Gastroesophageal sphincter (tissue), 4 donors: ENCODE data around the gene IFITM5. TPM values are rescaled to one million over a fixed set of nuclear protein-coding genes. Genes with fewer than 3 reads are reported as not detected.
A peak's percentile ranks its signal among the peaks of the same experiment; 100 is the strongest.
"Not testable (repeated sequence)": the region's sequence is repeated elsewhere in the genome, so short reads cannot be mapped to it uniquely, and the experiment has no call there.

Experiments
- ATAC-seq: fragments of 150-250 bp; one replicate; pipeline ENCODE4 v1.9.1; 2016; ENCODE audit warnings: mild to moderate bottlenecking, moderate library complexity
- H3K27ac ChIP-seq, 4 donors: fragments of 200-600 bp; sonication (generic) in 3 of 4; 1 replicate in 3 of 4; 2 replicates in 1 of 4; pipeline ENCODE4 v1.5.1; 2016 to 2019
- H3K27me3 ChIP-seq: fragments of 200-600 bp; sonication (generic); one replicate; pipeline ENCODE4 v1.5.1; 2019
- H3K36me3 ChIP-seq, 2 donors: fragments of 200-600 bp; sonication (generic); one replicate each; pipeline ENCODE4 v1.5.1; 2019; ENCODE audit warnings: control low read depth in 1 of 2
- H3K4me1 ChIP-seq, 3 donors: fragments of 200-600 bp; sonication (generic); 1 replicate in 2 of 3; 2 replicates in 1 of 3; pipeline ENCODE4 v1.5.1; 2016 to 2019; ENCODE audit warnings: control low read depth in 2 of 3
- H3K4me3 ChIP-seq, 2 donors: fragments of 200-600 bp; sonication (generic); one replicate each; pipeline ENCODE4 v1.5.1; 2019; ENCODE audit warnings: mild to moderate bottlenecking in 1 of 2, moderate library complexity in 1 of 2
- H3K9me3 ChIP-seq, 3 donors: fragments of 200-600 bp; sonication (generic); one replicate each; pipeline ENCODE4 v1.5.1; 2017 to 2019; ENCODE audit warnings: control low read depth in 2 of 3
- EP300 ChIP-seq: sonication (generic); formaldehyde crosslinking; IDR thresholded peaks from one replicate; pipeline ENCODE4 v1.6.1; 2017; ENCODE audit warnings: antibody characterized with exemption, mild to moderate bottlenecking
- POLR2A ChIP-seq, 2 donors: fragments of 450-650 bp; IDR thresholded peaks; one replicate each; pipeline ENCODE4 v1.6.1; 2017; ENCODE audit warnings: antibody characterized with exemption in 2 of 2, mild to moderate bottlenecking in 2 of 2, moderate library complexity in 1 of 2
- POLR2AphosphoS5 ChIP-seq: sonication (generic); formaldehyde crosslinking; IDR thresholded peaks from one replicate; pipeline ENCODE4 v1.6.1; 2017; ENCODE audit warnings: antibody characterized with exemption
- WGBS, 2 donors: methylation state at CpG; one replicate each; pipeline ENCODE4 v1.1.5; 2018; ENCODE audit warnings: low coverage in 1 of 2; 5-methylcytosine and 5-hydroxymethylcytosine counted together
- total RNA-seq, 4 donors: library from RNA; depleted of rRNA; stranded (reverse); fragments of >200 nt; gene quantifications; one replicate each; pipeline ENCODE4 v1.1.0, GENCODE V29; 2016
- TF ChIP-seq, protein P1 (sequence below), 4 experiments: fragments of 200-600 bp in 2 of 4; fragments of 450-650 bp in 2 of 4; sonication (generic) in 1 of 4; IDR thresholded peaks; one replicate each; pipeline ENCODE4 v1.5.1; 2017 to 2019; ENCODE audit warnings: antibody characterized with exemption in 4 of 4, mild to moderate bottlenecking in 2 of 4, moderate library complexity in 2 of 4

IFITM5 gene
- total RNA-seq, 4 donors from 2014 or later: not detected

- H3K27me3 ChIP-seq, H3K9me3 ChIP-seq, H3K36me3 ChIP-seq: not testable (repeated sequence)
- Histone ChIP-seq H3K4me1 (peaks cover 0 to 66% (median 20%) of the 10 kb centered on the region in 3 donors), H3K4me3 (peak within 1 kb of the TSS; percentile 16 to 58), H3K27ac (peak within 1 kb of the TSS; percentile 6 to 94 (median 84))
- peak; percentile 79 for ATAC-seq
- peak; percentile 90 for TF ChIP-seq POLR2AphosphoS5
- TF ChIP-seq POLR2A (IDR thresholded peaks at IDR 0.05): peak; percentile 36 to 63
- WGBS, 2 donors: 39% methylated on average over 4 of the region's 28 CpGs; no CpG with 5 or more reads in 1 of the 2 donors
These were observed 8.7 kb upstream of the IFITM5 start, which contains the start of gene IFITM2 for GRCh38 chr11:307766-308708. Gene IFITM2, plus strand, starts transcription at chr11:307816. Its CDS starts 377 bp downstream, at chr11:308193.

DNA sequence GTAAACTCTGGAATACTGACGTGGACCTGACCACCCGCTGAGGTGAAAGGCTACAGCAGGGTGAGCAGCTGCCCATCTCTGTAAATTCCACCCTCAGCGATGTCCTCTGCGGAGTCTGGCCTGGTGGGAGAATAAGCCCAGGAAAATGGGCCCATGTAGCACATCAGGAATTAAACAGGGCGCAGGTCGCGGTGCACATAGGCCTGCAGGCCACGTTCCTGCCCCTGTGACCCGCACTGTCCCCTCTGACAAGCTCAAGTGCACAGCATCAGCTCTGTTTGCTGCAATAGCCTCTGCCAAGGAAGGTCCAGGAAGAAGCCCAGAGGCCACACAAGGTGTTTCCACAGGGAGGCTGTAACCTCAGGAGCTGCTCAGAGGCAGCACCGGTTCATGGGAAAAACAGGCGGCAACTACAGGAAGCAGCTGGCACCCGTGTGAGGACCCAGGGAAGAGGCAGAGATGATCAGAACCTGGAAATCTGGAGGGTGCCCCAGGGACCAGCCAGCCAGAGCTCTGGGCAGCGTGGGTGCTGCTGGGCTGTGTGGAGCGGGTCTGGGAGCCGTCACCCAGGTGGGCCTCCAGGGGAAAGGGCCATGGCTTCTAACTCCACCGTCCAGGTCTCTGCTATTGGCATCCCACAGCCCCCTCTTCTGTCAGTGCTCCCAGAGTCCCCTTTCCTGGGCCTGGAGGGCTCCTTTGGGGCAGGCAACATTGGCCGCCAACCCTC is 7.5 kb upstream of the IFITM5 start:
- H3K4me1 ChIP-seq: peaks cover 0 to 54% (median 20%) of the 10 kb centered on the region in 3 donors
- H3K36me3 ChIP-seq: no peaks in the 10 kb centered on the region
- H3K27ac ChIP-seq: peak overlapping the region; percentile 6 to 94 (median 80)
- H3K27me3 ChIP-seq: no peaks in the 10 kb centered on the region
- no peak for ATAC-seq
- no peaks in the 10 kb centered on the region for H3K9me3 ChIP-seq
- no peak overlapping the region for H3K4me3 ChIP-seq
- no peak for TF ChIP-seq POLR2AphosphoS5
- no peak for TF ChIP-seq EP300
- no peak for TF ChIP-seq POLR2A (IDR thresholded peaks at IDR 0.05)
- TF ChIP-seq, protein P1, sequence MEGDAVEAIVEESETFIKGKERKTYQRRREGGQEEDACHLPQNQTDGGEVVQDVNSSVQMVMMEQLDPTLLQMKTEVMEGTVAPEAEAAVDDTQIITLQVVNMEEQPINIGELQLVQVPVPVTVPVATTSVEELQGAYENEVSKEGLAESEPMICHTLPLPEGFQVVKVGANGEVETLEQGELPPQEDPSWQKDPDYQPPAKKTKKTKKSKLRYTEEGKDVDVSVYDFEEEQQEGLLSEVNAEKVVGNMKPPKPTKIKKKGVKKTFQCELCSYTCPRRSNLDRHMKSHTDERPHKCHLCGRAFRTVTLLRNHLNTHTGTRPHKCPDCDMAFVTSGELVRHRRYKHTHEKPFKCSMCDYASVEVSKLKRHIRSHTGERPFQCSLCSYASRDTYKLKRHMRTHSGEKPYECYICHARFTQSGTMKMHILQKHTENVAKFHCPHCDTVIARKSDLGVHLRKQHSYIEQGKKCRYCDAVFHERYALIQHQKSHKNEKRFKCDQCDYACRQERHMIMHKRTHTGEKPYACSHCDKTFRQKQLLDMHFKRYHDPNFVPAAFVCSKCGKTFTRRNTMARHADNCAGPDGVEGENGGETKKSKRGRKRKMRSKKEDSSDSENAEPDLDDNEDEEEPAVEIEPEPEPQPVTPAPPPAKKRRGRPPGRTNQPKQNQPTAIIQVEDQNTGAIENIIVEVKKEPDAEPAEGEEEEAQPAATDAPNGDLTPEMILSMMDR (IDR thresholded peaks at IDR 0.05): no peak
- 86% methylated on average over 4 of the region's 17 CpGs; no CpG with 5 or more reads in 1 of the 2 donors for WGBS, 2 donors

DNA sequence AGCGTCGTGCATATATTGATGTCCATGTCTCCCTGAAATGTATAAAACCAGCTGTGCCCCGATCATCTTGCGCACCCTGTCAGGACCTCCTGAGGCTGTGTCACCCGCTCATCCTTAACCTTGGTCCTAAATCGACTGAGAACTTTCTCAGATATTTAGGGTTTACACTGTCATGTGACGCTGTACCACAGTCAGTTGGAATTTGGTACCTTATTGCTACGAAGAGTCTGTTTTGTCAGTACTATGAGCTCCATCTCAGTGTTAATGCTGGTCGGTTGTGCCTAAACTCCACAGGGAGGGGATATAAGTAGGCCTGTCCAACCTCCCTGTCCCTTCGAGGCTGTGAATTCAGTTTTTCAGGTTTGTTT is 6.5 kb upstream of the IFITM5 start:
- Histone ChIP-seq H3K4me1 (peaks cover 0 to 52% (median 20%) of the 10 kb centered on the region in 3 donors), H3K27me3 (peaks cover 6% of the 10 kb centered on the region), H3K27ac (peak overlapping the region in 3 of 4 donors; percentile 72 to 94 (median 87)), H3K9me3 (no peaks in the 10 kb centered on the region), H3K36me3 (no peaks in the 10 kb centered on the region), H3K4me3 (no peak overlapping the region)
- TF ChIP-seq POLR2AphosphoS5 (no peak), EP300 (no peak), POLR2A (IDR thresholded peaks at IDR 0.05) (no peak)
- TF ChIP-seq, protein P1 (IDR thresholded peaks at IDR 0.05): no peak
- 78 to 84% methylated on average over 5 to 10 of the region's 10 CpGs for WGBS, 2 donors
- ATAC-seq: no peak

DNA sequence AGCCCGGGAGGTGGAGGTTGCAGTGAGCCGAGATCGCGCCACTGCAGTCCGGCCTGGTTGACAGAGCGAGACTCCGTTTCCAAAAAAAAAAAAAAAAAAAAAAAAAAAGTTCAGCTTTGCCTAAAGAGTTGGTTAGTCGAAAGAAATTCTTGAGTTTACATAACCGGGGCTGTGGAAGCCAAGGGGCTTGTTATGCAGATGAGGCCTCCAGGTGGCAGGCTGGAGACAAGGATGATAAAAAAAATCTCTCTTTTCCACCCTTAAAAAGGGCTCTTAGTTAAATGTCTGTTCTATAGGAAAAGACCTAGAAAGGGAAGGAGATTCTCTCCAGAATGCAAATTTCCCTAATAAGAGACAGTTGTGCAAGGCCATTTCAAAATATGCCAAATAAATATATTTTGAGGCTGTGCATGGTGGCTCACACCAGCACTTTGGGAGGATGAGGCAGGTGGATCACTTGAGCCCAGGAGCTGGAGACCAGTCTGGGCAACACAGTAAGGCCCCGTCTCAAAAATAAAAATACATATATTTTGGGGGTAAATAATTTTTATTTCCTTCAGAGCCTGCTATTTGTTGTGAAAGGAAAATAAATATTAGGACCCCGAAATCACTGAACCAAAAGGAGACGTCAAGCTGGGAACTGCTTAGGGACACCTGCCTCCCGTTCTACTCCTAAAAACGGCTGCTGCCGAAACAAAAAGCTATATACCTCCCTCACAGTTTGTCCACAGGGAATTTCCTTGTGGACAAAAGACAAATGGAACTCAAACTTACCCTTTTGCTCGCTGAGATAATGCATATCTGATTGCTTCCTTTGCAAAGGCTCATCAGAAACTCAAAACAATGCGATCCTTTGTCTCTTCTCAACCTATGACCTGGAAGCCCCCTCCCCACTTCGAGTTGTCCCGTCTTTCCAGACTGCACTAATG is 5.9 kb upstream of the IFITM5 start:
- Histone ChIP-seq H3K4me1 (peaks cover 0 to 53% (median 20%) of the 10 kb centered on the region in 3 donors), H3K27me3 (peaks cover 12% of the 10 kb centered on the region), H3K27ac (peak overlapping the region in 3 of 4 donors; percentile 18 to 94 (median 87)), H3K36me3 (no peaks in the 10 kb centered on the region), H3K4me3 (no peak overlapping the region), H3K9me3 (no peaks in the 10 kb centered on the region)
- WGBS, 2 donors: 42 to 45% methylated on average over 13 to 16 of the region's 19 CpGs
- TF ChIP-seq, protein P1 (IDR thresholded peaks at IDR 0.05): peak in 3 of 4 experiments; percentile 74 to 86 (median 83)
- TF ChIP-seq POLR2A (IDR thresholded peaks at IDR 0.05) (no peak), EP300 (no peak), POLR2AphosphoS5 (no peak)
- ATAC-seq: peak; percentile 21
